ENCODE measurements around the gene SRRM2. TPM values are rescaled to one million over a fixed set of nuclear protein-coding genes. Genes with fewer than 3 reads are reported as not detected.

Gene SRRM2
- total and polyA plus RNA-seq, 2 experiments from 2014 or later: 321 to 592 TPM

DNA sequence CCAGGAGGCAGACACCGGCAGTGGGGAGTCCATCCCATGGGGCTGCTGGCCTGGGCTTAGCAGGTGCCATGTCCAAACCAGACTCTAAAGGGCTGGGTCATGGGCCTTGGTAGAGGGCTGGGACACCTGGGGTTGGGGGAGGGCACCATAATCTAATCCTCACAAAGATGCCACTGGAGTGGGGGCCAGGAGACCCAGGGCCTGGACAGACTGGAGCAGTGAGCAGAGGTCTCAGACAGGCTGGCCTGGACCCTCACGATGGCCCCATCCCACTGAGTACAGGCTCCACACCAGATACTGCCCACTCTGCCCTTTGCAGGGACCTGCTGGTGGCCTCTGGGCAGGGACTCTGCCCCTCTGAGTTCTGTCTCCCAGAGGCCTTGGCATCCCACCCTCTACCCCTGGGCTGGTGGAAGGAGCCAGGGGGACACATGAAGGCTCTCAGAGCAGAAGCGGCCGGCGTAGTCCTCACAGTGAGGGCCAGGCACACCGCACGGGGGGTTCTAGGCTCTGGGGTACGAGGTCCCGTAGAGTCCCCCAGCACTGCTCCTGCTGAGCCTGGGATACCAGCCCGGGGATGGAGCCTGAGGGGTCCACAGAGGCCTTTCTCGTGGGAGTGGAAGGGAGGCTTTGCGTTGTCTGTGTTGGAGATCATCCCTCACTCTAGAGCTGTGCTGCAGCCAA lies 10.0 kb upstream of the SRRM2 start:
- H3K9me3 ChIP-seq (ENCODE audit: low read depth): no peaks in the 10 kb centered on the region
- H3K4me1 ChIP-seq (ENCODE audit: low read depth): peaks cover 19% of the 10 kb centered on the region
- H3K27me3 ChIP-seq: no peaks in the 10 kb centered on the region
- no peaks in the 10 kb centered on the region for H3K36me3 ChIP-seq
- no peak overlapping the region for H3K27ac ChIP-seq
- no peak for DNase-seq (ENCODE audit: low read depth in 1 of 2, low spot score in 1 of 2)
- no peak overlapping the region for H3K4me3 ChIP-seq
- TF ChIP-seq, protein P1, sequence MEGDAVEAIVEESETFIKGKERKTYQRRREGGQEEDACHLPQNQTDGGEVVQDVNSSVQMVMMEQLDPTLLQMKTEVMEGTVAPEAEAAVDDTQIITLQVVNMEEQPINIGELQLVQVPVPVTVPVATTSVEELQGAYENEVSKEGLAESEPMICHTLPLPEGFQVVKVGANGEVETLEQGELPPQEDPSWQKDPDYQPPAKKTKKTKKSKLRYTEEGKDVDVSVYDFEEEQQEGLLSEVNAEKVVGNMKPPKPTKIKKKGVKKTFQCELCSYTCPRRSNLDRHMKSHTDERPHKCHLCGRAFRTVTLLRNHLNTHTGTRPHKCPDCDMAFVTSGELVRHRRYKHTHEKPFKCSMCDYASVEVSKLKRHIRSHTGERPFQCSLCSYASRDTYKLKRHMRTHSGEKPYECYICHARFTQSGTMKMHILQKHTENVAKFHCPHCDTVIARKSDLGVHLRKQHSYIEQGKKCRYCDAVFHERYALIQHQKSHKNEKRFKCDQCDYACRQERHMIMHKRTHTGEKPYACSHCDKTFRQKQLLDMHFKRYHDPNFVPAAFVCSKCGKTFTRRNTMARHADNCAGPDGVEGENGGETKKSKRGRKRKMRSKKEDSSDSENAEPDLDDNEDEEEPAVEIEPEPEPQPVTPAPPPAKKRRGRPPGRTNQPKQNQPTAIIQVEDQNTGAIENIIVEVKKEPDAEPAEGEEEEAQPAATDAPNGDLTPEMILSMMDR (IDR thresholded peaks at IDR 0.05; ENCODE audit: low read depth, low read length): no peak

DNA sequence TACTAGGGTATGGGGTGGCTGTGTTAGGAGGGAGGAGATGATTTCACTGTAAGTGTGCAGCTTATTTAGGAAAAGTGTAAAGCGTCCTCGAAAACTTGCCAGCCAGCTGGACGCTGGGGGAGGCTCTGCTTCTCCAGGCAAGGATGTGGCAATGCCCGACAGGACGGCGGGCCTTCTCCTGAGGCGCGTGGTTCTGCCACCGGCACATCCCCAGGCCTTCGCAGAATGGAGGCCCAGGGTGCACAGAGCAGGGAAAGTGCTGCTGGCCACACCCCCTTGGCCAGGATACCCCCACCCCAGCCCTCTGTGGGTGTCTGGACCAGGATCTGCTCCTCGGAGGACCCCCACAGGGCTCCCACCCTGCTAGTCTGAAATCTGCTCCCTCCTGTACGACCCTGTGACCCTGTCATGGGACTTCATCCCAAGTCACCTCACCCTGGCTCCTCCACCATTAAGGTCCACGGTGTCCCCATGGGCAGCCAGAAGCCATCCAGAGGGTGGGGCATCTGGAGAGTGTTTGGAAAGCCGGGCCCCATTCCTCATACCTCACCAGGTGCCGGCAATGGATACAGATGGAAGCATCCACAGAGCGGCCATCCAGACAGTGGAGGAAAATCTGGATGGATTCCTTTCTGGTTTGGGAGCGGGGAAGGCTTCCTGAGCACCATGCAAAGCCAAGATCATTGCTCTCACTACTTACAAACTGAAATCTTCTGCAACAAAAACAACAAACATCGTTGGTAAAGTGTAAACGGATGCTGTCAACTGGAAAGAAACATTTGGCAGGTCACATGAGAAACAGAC lies 9.2 kb upstream of the SRRM2 start:
- H3K27ac ChIP-seq: no peak overlapping the region
- DNase-seq (ENCODE audit: low read depth in 1 of 2, low spot score in 1 of 2): no peak
- no peak overlapping the region for H3K4me3 ChIP-seq
- H3K4me1 ChIP-seq (ENCODE audit: low read depth): peaks cover 19% of the 10 kb centered on the region
- TF ChIP-seq, protein P1 (IDR thresholded peaks at IDR 0.05; ENCODE audit: low read depth, low read length): no peak
- no peaks in the 10 kb centered on the region for H3K27me3 ChIP-seq
- H3K36me3 ChIP-seq: no peaks in the 10 kb centered on the region
- no peaks in the 10 kb centered on the region for H3K9me3 ChIP-seq (ENCODE audit: low read depth)

DNA sequence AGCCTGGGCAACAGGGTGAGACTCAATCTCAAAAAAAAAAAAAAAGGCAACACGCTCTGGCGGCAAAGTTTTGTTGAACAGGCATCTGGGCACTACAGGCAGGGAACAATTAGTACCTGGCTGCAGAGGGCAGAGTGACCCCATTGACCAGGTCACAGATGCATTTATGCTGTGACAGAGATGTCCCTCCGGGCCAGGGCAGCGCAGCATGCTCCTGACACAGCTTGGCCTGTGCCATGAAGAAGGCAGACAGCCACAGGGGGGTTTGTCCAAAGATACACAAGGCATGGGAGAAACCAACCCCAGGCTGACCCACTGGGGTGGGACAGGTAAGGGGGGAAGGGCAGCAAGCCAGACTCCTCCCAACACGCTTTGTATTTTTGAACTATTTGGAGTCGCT lies 7.7 kb upstream of the SRRM2 start:
- Histone ChIP-seq H3K4me1 (ENCODE audit: low read depth) (peaks cover 6% of the 10 kb centered on the region), H3K27me3 (no peaks in the 10 kb centered on the region), H3K27ac (no peak overlapping the region), H3K4me3 (no peak overlapping the region), H3K36me3 (no peaks in the 10 kb centered on the region), H3K9me3 (ENCODE audit: low read depth) (no peaks in the 10 kb centered on the region)
- DNase-seq (ENCODE audit: low read depth in 1 of 2, low spot score in 1 of 2): no peak
- TF ChIP-seq, protein P1 (IDR thresholded peaks at IDR 0.05; ENCODE audit: low read depth, low read length): no peak

DNA sequence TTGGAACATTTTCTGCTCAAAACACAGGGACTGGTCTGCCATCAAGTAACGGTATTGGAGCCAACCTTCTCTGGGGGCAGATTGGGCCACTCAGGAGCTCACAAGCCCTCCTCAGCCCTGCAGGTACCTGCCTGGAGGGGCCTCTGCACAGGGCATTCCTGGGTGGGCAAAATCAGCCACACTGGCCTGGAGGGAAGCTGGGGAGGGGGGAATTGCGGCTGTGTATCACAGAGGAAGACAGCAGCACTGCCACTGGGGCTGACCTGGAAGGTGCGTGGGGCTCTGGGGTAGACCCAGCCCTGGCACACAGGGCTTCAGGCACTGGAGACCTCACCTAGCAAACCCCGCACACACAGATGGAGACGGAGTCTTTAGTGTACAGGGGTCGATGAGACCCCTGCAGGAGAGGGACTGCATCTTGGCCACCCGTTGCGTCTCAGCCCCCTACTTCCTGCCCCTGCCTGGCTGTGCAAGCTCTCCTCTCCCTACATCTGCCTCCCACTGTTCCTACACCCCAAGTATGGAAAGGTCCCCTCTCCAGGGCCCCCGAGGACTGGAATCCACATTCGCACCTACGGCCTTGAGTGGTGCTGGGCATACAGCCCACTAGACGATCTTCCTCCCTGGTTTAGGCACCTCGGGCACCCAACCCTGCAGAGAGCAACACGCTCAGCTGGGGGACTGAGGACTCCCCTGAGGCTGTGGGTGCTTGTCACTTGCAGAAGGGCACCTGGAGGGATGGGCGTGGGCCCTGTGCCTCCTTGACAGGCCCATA lies 7.1 kb upstream of the SRRM2 start:
- Histone ChIP-seq H3K36me3 (no peaks in the 10 kb centered on the region), H3K27me3 (no peaks in the 10 kb centered on the region), H3K4me3 (no peak overlapping the region), H3K27ac (no peak overlapping the region), H3K9me3 (ENCODE audit: low read depth) (no peaks in the 10 kb centered on the region), H3K4me1 (ENCODE audit: low read depth) (no peaks in the 10 kb centered on the region)
- TF ChIP-seq, protein P1 (IDR thresholded peaks at IDR 0.05; ENCODE audit: low read depth, low read length): no peak
- DNase-seq (ENCODE audit: low read depth in 1 of 2, low spot score in 1 of 2): no peak

DNA sequence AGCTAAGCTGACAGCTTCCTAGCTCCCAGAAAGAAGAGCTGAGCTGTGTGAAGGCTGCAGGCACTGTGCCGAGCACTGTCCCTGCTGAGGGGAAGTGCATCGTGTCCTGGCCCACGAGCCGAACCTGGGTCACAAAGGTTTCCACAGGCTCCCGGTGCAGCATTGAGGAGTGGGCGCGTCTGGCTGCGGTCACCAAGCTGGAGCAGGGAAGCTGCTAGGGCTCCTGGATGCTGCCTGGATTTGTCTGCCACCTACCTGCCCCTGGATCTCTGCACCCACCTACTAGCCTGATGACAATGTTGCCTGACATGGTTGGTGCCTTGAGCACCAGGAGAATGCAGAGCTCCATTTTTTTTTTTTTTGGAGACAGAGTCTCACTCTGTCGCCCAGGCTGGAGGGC lies 6.5 kb upstream of the SRRM2 start:
- H3K4me3 ChIP-seq: no peak overlapping the region
- TF ChIP-seq, protein P1 (IDR thresholded peaks at IDR 0.05; ENCODE audit: low read depth, low read length): no peak
- no peak overlapping the region for H3K27ac ChIP-seq

More for the DNA sequence above, 6.5 kb upstream of the SRRM2 start:
- Histone ChIP-seq H3K27me3 (no peaks in the 10 kb centered on the region), H3K9me3 (ENCODE audit: low read depth) (no peaks in the 10 kb centered on the region), H3K4me1 (ENCODE audit: low read depth) (no peaks in the 10 kb centered on the region), H3K36me3 (no peaks in the 10 kb centered on the region)
- DNase-seq (ENCODE audit: low read depth in 1 of 2, low spot score in 1 of 2): no peak
